ENCODE measurements around the gene ANKRD55. TPM values are rescaled to one million over a fixed set of nuclear protein-coding genes. Genes with fewer than 3 reads are reported as not detected.

The ANKRD55 gene
- total and polyA plus RNA-seq, 2 donors (not counting 1 experiment from before 2014, with no cell fraction given) = 0.07 TPM; not detected in 1

- Histone ChIP-seq H3K9me3 (ENCODE audit: control extremely low read depth in 1 of 3, control insufficient read depth in 2 of 3, insufficient read depth in 1 of 3, low read length in 2 of 3) (no peaks in the 10 kb centered on the region), H2AFZ (ENCODE audit: insufficient read depth, low read depth, low read length, poor library complexity, severe bottlenecking) (no peak overlapping the region), H3K4me1 (ENCODE audit: control insufficient read depth in 2 of 2, insufficient read depth in 2 of 2, low read length in 2 of 2) (peaks cover 4 to 5% of the 10 kb centered on the region in 2 donors), H3K4me2 (replicated peaks; ENCODE audit: low read depth, low read length, poor library complexity, severe bottlenecking) (no peak overlapping the region), H3K27ac (ENCODE audit: low read length in 2 of 2) (no peak overlapping the region), H3K9ac (ENCODE audit: low read length) (no peak overlapping the region), H4K20me1 (ENCODE audit: control insufficient read depth, insufficient read depth, low read length, poor library complexity, severe bottlenecking) (no peaks in the 10 kb centered on the region), H3K79me2 (ENCODE audit: control insufficient read depth, insufficient read depth, low read length) (no peaks in the 10 kb centered on the region), H3K36me3 (replicated peaks in 1 of 2; ENCODE audit: control extremely low read depth in 1 of 2, control insufficient read depth in 1 of 2, extremely low read depth in 1 of 2, insufficient read depth in 2 of 2, low read length in 1 of 2) (no peaks in the 10 kb centered on the region), H3K27me3 (replicated peaks in 1 of 4; ENCODE audit: control extremely low read depth in 1 of 4, control insufficient read depth in 3 of 4, insufficient read depth in 4 of 4, low read length in 3 of 4) (no peaks in the 10 kb centered on the region), H3K4me3 (ENCODE audit: control extremely low read depth in 1 of 5, extremely low read depth in 1 of 5, insufficient read depth in 1 of 5, low read depth in 2 of 5, low read length in 4 of 5) (no peak overlapping the region)
- ATAC-seq (ENCODE audit: low read depth) (no peak), DNase-seq (no peak)
- Mint-ChIP-seq H3K27me3 (peaks cover 12% of the 10 kb centered on the region), H3K4me1 (no peaks in the 10 kb centered on the region), H3K4me3 (no peak overlapping the region), H3K27ac (no peak overlapping the region), H3K9me3 (ENCODE audit: insufficient read depth) (no peaks in the 10 kb centered on the region)
- intact Hi-C loops (cut with micrococcal nuclease) = no loop called here
- TF ChIP-seq EZH2 (IDR thresholded peaks at IDR 0.05; ENCODE audit: borderline replicate concordance, insufficient read depth, low read depth, low read length, poor library complexity, severe bottlenecking) (no peak), CTCF (IDR thresholded peaks at IDR 0.05) (no peak)
- ChIA-PET CTCF (no interaction called here), POLR2A (no interaction called here)
- WGBS (ENCODE audit: insufficient coverage) = no CpG with 5 or more reads among the region's 1 CpG
Observed at GRCh38 chr5:56145106-56145505, 88.0 kb downstream of the ANKRD55 start.

- Histone ChIP-seq H2AFZ (ENCODE audit: insufficient read depth, low read depth, low read length, poor library complexity, severe bottlenecking) (no peak overlapping the region), H3K4me2 (replicated peaks; ENCODE audit: low read depth, low read length, poor library complexity, severe bottlenecking) (no peak overlapping the region), H3K9ac (ENCODE audit: low read length) (no peak overlapping the region), H4K20me1 (ENCODE audit: control insufficient read depth, insufficient read depth, low read length, poor library complexity, severe bottlenecking) (no peaks in the 10 kb centered on the region), H3K4me1 (ENCODE audit: control insufficient read depth in 2 of 2, insufficient read depth in 2 of 2, low read length in 2 of 2) (peaks cover 4 to 5% of the 10 kb centered on the region in 2 donors), H3K36me3 (replicated peaks in 1 of 2; ENCODE audit: control extremely low read depth in 1 of 2, control insufficient read depth in 1 of 2, extremely low read depth in 1 of 2, insufficient read depth in 2 of 2, low read length in 1 of 2) (no peaks in the 10 kb centered on the region), H3K79me2 (ENCODE audit: control insufficient read depth, insufficient read depth, low read length) (no peaks in the 10 kb centered on the region), H3K4me3 (ENCODE audit: control extremely low read depth in 1 of 5, extremely low read depth in 1 of 5, insufficient read depth in 1 of 5, low read depth in 2 of 5, low read length in 4 of 5) (no peak overlapping the region), H3K9me3 (ENCODE audit: control extremely low read depth in 1 of 3, control insufficient read depth in 2 of 3, insufficient read depth in 1 of 3, low read length in 2 of 3) (no peaks in the 10 kb centered on the region), H3K27me3 (replicated peaks in 1 of 4; ENCODE audit: control extremely low read depth in 1 of 4, control insufficient read depth in 3 of 4, insufficient read depth in 4 of 4, low read length in 3 of 4) (no peaks in the 10 kb centered on the region), H3K27ac (ENCODE audit: low read length in 2 of 2) (no peak overlapping the region)
- Mint-ChIP-seq H3K27ac (no peak overlapping the region), H3K9me3 (ENCODE audit: insufficient read depth) (no peaks in the 10 kb centered on the region), H3K4me3 (no peak overlapping the region), H3K27me3 (peaks cover 15% of the 10 kb centered on the region), H3K4me1 (no peaks in the 10 kb centered on the region)
- TF ChIP-seq CTCF (IDR thresholded peaks at IDR 0.05) = no peak
- no peak for TF ChIP-seq EZH2 (IDR thresholded peaks at IDR 0.05; ENCODE audit: borderline replicate concordance, insufficient read depth, low read depth, low read length, poor library complexity, severe bottlenecking)
- no peak for DNase-seq
- intact Hi-C loops (cut with micrococcal nuclease) = no loop called here
- CTCF ChIA-PET = no interaction called here
- POLR2A ChIA-PET = interaction anchor here (0.5 kb wide), 1 partner anchor 985 kb away, joined by 6 read pairs; no protein-coding TSS in a partner anchor
- WGBS (ENCODE audit: insufficient coverage) = no CpG with 5 or more reads among the region's 1 CpG
- ATAC-seq (ENCODE audit: low read depth) = no peak
Observed at GRCh38 chr5:56144211-56144610, 88.9 kb downstream of the ANKRD55 start.

Data from B cell (primary cell).